IPS-NIHi7 (cell line): ENCODE measurements around the gene IGF2BP2.
"Not testable (repeated sequence)": the region's sequence is repeated elsewhere in the genome, so short reads cannot be mapped to it uniquely, and the experiment has no call there.

Source experiments
- DNase-seq: peaks from one replicate; pipeline ENCODE4 v3.0.0; 2012; ENCODE audit warnings: mixed read lengths; ENCODE audit errors: extremely low spot score

IGF2BP2 gene

DNA sequence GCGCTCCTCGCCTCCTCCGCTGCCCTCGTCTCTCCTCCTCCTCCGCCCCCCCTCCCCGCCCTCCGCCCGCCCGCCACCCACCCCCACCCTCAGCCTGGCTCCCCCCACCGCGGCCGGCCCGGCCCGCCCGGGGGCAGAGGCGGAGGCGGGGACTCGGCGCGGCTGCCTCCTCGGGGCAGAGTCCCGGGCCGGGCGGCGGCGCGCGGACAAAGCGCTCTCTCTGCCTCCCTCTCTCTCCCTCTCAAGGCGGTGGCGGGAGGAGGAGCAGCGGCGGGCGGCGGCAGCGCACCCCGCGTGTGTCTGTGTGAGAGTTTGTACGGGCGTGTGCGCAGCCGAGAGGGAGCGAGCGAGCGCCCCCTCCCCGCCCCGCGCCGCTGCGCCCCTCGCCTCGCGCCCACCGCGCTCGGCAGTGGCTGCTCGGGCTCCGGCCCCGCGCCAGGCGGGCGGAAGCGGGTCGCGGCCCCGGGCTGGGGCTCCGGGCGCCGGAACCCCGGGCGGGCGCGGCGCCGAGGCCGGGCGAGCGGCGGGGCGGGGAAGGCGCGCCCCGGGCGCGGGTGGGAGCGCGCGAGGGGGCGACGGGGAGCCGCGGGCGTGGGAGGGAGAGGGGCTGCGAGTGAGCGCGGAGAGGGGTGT lies at the start of gene IGF2BP2:
TSS of gene IGF2BP2 (minus strand) at position 37 of the 633 bp plus-strand sequence. CDS start 82 bp downstream, outside the sequence.
- DNase-seq, result peak; percentile 75

DNA sequence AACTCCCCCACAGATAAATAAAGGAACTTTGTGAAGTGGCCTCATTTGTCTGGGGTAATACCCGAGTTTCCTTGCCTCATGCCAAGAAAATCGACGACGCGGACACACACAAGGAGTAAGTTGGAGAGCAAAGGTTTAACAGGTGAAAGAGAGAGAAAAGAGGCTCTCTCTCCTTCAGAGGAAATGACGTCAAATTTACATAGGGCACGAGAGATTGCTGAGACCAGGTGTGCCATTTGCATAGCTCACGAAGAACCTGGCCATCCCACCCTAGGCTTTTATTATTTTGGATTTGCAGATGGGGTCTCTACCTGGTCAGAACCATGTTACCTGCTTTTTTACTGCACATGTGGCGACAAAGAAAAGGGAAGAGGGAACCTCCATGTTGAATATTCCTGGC lies 49.3 kb upstream of the IGF2BP2 start:
- no peak for DNase-seq

GRCh38 chr3:185867650-185868049 lies 42.8 kb upstream of the IGF2BP2 start:
- DNase-seq, result no peak

DNA sequence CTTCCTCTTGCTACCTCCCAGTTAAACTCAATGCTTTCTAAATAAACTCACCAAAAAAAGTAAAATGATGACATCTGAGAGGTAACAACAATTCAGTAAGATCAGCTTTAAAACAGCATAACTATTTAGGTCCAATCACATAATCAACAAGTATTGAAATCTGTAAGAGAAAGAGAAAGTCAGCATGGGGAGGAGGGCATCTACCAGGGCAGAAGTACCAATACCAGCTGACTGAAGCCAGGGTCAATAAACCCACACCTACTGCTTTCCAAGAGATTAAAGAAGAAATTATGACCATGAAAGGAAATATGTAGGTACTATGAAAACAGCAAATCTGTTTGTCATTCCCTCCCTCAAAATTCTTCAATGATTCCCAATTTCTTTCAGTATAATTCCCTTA lies 42.2 kb upstream of the IGF2BP2 start:
- no peak for DNase-seq

DNA sequence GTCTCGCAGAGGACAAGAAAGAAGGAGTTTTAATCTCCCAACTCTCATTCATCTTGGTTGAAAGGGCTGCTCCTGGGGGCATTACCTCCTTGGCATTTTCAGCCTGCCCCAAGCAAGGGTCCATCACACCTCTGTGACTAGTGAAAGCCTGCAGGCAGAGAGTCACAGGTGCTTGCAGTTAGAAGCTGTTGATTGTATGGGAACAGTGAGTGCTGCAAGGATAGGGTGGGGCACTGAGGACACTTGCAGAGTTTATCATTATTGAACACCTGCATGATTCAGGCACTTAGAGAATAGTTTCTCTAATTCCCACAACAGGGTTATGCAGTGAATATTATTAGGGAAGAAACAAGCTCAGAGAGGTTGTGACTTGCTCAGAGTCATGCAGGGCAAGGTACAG lies 41.7 kb upstream of the IGF2BP2 start:
- DNase-seq, result no peak

DNA sequence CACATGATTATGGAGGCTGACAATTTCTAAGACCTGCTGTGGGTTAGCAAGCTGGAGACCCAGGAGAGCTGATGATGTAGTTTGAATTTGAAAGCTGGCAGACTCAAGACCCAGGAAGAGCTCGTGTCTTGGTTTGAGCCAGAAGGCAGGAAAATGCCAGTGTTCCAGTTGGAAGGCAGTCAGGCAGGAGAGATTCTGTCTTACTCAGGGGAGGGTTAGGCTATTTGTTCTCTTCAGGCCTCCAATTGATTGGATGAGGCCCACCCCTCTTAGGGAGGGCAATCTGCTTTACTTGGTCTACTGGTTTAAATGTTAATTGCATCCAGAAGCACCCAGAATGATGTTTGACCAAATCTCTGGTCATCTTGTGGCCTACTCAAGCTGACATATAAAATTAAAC lies 40.4 kb upstream of the IGF2BP2 start:
- DNase-seq, result peak; percentile 13

DNA sequence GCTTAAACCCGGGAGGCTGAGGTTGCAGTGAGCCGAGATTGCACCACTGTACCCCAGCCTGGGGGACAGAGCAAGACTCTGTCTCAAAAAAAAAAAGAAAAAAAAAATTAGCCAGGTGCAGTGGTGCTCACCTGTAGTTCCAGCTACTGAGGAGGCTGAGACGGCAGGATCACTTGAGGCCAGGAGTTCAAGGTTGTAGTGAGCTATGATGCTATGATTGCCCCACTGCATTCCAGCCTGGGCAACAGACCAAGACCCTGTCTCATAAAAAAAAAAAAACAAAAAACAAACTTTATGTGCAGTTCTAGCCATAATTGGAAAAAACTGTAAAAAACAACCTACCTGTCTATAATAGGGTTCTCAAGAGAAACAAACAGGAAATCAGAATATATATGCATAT lies 39.9 kb upstream of the IGF2BP2 start:
- no peak for DNase-seq

DNA sequence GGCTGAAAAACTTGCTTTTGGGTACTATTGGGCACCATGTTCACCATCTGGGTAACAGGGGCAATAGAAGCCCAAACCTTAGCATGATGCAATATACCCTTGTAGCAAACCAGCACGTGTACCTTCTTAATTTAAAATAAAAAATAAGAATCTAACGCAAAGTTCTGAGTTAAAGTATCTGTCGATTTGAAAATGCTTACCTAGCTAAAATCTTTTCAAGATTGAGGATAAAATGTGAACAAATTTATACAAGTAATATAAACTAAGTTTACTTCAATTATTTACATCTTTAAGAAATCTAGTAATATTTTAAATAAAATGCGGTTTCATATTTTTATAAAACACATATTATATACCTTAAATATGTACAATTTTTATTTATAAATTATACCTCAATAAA lies 38.1 kb upstream of the IGF2BP2 start:
- DNase-seq, result no peak

DNA sequence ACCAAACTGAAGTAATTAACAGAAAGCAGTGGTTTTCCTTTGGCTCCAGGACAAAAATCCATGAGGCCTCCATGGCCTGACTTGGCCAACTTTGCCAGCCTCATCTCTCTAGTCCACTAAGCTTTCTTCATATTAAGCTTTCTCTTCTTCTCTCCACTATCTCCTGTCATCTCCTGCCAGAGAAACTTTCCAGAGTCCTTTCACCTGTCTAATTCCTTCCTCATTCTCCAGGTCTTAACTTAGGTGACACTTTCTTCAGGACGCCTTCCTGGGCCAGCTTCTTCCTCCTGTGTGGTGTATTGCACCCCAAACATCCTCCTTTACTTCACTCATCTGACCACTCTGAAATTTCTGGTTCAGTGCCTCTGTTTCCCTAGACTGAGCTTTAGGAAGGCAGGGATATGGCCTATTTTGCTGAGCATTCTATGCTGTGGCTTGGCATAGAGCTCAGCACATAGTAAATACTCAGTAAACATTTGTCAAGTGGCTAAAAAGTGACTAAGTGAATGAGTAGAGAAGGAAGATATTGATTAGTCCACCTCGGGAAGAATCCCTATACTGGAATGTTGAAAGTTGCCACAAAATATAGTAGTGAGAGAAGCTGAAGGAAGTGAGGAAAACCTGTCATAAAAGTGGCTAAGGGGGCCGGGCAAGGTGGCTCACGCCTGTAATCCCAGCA lies 34.6 kb upstream of the IGF2BP2 start:
- no peak for DNase-seq

DNA sequence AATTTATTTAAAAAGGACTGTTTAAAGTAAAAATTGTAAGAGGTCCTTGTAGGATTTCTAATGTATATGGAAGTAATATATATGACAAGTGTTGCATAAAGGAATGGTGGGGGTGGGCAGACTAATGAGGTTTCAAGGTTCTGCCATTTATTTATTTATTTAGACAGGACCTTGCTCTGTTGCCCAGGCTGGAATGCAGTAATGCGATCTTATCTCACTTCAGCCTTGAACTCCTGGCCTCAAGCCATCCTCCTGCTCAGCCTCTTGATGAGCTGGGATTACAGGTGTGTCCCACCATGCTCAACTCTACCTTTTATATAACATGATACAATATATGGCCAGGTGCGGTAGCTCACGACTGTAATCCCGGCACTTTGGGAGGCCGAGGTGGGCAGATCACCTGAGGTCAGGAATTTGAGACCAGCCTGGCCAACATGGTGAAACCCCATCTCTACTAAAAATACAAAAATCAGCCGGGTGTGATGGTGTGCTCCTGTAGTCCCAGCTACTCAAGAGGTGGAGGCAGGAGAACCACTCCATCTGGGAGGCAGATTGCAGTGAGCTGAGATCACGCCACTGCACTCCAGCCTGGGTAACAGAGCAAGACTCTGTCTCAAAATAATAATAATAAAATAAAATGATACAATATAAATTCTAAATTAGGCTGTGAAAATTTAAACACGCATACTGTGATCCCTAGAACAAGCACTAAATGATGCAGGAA lies 33.8 kb upstream of the IGF2BP2 start:
- DNase-seq, result no peak

GRCh38 chr3:185857208-185857607 lies 32.4 kb upstream of the IGF2BP2 start:
- DNase-seq, result no peak

GRCh38 chr3:185856652-185857051 lies 31.8 kb upstream of the IGF2BP2 start:
- no peak for DNase-seq

DNA sequence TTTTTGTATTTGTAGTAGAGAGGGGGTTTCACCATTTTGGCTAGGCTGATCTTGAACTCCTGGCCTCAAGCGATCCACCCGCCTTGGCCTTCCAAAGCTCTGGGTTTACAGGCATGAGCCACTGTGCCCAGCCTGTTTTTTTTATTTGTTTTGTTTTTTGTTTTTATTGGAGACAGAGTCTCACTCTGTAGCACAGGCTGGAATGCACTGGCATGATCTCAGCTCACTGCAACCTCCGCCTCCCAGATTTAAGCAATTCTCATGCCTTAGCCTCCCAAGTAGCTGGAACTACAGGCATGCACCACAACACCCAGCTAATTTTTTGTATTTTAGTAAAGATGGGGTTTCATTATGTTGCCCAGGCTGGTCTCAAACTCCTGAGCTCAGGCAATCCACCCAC lies 28.9 kb upstream of the IGF2BP2 start:
- DNase-seq, result not testable (repeated sequence)

DNA sequence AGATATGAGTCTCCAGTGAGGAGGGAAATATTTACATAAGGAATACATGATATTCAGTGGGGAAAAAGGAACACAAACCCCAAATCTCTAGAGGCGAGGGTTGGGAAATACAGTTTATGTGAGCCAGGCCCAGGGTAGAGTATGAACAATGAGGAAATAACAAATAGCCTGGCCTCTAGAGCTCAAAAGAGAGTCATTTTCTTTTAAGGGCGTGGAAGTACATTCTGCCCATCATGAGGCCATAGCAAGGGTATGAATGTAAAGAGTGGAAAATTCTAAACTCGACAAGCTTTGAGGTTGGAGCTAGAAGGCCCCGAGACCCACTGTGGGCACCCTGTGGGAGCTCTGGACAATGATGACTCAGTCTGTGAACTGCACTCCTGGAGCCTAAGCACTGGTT lies 27.8 kb upstream of the IGF2BP2 start:
- DNase-seq, result no peak

- no peak for DNase-seq
Observed at GRCh38 chr3:185851959-185852358, 27.1 kb upstream of the IGF2BP2 start.

DNA sequence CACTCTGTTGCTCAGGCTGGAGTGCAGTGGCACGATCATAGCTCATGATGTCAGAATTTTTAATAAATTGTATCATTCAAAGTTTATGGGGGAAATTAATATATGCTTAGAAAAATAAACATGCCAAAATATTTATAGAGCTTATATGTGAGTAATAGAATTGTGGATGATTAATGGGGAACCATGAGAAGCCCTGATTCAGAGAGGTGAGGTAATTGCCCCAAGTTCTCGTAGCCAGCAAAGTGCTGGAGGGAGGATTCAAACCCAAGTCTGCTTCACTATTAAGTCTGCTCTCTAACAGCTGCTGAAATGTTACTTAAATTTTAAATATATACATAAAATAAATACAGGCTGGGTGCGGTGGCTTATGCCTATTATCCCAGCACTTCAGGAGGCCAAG lies 26.2 kb upstream of the IGF2BP2 start:
- no peak for DNase-seq

- no peak for DNase-seq
Observed at GRCh38 chr3:185847506-185847905, 22.7 kb upstream of the IGF2BP2 start.

DNA sequence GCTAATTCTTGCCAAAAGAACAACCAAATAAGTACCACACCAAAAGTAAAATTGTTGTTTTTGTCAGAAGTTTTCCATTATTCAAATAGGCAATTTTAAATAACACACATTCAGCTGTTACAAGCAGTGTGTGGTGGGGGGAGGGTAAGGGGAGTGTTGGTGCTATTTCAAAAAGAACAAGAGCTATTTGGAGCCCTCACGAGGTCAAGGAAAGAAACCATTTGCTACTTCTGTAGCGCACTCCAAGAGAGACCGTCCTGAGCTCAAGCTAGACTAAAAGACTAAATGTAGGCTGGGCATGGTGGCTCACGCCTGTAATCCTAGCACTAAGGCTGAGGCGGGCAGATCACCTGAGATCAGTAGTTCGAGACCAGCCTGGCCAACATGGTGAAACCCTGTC lies 21.2 kb upstream of the IGF2BP2 start:
- DNase-seq, result no peak

- DNase-seq, result no peak
Observed at GRCh38 chr3:185844051-185844450, 19.2 kb upstream of the IGF2BP2 start.

DNA sequence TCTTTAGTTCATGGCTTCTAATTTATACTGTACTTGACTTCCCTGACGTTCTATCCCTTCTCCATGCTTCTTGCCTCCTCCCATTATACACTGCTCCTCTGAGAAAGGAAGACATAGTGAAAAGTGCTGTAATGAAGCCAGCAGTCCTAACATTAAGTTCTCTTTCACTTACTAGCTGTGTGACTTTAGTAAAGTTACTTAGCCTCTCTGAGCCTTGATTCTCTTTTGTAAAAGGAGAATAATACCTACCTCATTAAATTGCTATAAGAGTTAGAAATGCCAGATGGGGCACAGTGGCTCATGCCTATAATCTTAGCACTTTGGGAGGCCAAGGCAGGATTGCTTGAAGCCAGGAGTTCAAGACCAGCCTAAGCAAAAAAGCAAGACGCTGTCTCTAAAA lies 18.8 kb upstream of the IGF2BP2 start:
- DNase-seq, result no peak

GRCh38 chr3:185843126-185843525 lies 18.3 kb upstream of the IGF2BP2 start:
- DNase-seq, result no peak

DNA sequence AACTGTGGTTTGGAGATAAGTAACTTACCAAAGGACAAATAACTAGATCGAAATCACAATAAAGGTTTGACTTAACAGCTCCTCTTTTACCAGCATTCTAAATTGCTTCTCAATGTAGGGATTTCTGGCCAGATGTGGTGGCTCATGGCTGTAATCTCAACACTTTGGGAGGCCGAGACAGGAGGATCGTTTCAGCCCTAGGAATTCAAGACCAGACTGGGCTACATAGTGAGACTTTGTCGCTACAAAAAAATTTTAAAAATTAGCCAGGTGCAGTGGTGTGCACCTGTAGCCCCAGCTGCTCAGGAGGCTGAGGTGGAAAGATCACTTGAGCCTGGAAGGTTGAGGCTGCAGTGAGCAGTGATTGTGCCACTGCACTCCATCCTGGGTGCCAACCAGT lies 17.4 kb upstream of the IGF2BP2 start:
- DNase-seq, result no peak

GRCh38 chr3:185838417-185838989 lies 13.7 kb upstream of the IGF2BP2 start:
- DNase-seq, result not testable (repeated sequence)
